GM04504 (cell line): ENCODE data around the gene VPS52.
A peak's percentile ranks its signal among the peaks of the same experiment; 100 is the strongest.
"Not testable (repeated sequence)": the region's sequence is repeated elsewhere in the genome, so short reads cannot be mapped to it uniquely, and the experiment has no call there.

Experiments used
- DNase-seq: peaks from one replicate; pipeline ENCODE4 v3.0.0-alpha.2; 2012; ENCODE audit warnings: low read depth

Gene VPS52

DNA sequence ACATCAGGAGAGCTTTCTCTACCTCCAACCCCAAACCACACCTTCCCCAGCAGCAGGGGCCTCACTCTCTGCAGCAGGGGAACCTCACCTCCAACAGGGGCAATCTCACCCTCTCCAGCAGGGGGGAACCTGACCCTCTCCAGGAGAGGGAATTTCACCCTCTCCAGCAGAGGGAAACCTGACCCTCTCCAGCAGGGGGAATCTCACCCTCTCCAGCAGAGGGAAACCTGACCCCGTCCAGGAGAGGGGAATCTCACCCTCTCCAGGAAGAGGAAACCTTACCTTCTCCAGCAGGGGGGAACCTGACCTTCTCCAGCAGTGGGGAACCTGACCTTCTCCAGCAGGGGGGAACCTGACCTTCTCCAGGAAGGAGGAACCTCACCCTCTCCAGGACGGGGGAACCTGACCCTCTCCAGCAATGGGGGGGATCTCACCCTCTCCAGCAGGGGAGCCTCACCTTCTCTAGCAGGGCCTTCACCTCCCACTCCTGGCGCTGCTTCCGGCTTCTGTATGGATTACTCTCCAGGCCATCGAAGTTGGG lies 8.4 kb upstream of the VPS52 start:
- DNase-seq, result no peak

DNA sequence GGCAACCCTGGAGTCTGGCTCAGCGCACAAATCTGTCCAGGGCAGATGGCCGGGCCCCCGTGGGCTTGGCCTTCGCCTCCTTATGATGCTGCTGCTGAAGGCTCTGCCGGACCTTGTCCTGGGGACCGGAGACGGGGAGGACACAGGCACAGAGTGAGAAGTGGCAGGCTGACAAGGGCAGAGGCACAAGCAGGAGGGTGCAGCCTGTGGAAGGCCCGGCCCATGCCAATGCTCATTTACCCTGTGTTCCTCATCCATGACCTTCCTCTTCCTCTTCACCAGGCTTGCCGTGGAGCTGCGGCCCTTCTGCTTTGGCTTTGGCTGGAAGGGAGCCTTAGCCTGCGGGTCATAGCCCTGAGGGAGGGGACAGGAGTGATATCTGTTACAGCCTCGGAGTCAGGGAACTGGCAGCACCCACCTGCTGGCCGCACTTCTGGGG lies 7.6 kb upstream of the VPS52 start:
- no peak for DNase-seq

DNA sequence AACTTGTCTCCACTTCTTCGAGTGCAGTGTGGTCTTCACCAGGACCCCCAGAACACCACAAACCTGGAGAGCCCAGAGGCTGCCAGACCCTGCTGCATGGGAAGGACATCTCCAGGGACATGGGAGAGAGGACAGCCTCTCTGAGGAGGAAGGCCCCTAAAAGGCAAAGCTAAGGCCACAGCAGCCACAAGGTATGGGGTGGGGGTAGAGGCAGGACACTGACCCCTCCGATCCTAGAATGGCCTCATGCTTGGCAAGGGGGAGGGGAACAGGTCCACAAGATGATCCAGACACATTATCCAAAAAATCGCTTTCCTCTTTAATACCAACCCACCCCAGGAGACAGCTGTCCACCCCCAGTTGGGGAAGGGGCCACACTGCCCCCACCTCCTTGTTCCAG lies 7.1 kb upstream of the VPS52 start:
- DNase-seq, result no peak

- DNase-seq, result no peak
Observed at GRCh38 chr6:33278392-33278741, 6.7 kb upstream of the VPS52 start.

DNA sequence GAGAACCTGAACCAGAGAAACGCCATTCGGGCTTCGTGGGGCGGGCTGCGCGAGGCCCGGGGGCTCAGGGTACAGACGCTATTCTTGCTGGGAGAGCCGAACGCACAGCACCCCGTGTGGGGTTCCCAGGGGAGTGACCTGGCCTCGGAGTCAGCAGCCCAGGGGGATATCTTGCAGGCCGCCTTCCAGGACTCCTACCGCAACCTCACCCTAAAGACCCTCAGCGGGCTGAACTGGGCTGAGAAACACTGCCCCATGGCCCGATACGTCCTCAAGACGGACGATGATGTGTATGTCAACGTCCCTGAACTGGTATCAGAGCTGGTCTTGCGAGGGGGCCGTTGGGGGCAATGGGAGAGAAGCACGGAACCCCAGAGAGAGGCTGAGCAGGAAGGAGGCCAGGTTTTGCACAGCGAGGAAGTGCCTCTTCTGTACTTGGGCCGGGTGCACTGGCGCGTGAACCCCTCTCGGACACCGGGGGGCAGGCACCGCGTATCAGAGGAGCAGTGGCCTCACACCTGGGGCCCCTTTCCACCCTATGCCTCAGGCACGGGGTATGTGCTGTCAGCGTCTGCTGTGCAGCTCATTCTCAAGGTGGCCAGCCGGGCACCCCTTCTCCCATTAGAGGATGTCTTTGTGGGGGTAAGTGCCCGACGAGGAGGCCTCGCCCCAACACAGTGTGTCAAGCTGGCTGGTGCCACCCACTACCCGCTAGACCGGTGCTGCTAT lies 6.2 kb upstream of the VPS52 start:
- no peak for DNase-seq

DNA sequence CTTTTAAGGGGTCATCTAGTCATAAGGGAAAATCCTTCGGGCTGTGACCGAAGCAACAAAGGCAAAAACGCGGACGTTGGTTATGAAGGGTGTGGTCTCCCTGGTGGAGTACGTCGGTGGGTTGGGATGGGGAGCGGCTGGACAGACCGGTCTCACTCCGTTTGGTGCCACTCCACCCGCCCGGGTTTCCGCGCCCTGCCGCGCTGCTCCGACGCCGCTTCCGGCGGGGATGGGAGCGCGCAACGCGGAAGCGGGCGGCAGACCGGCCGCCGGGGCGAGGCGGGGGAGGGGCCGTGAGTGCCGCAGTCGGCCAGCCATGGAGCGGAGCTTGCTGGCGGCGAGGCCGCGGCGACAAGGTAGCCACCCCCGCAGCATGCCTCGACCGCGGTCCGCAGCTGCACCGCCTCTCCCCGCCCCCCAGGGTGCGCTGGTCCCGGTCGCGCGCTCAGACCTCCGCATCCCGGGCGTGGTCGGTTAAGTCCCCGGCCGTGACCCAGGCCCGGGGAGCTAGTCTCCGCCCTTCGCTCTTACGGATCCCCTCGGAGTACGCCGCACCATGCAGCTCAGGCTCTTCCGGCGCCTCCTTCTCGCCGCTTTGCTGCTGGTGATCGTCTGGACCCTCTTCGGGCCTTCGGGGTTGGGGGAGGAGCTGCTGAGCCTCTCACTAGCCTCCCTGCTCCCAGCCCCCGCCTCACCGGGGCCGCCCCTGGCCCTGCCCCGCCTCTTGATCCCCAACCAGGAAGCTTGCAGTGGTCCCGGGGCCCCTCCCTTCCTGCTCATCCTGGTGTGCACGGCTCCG lies 5.4 kb upstream of the VPS52 start, which contains the start of gene B3GALT4:
TSS of gene B3GALT4 (plus strand) at position 260 of the 799 bp plus-strand sequence. CDS start at position 557, 297 bp downstream.
- peak; percentile 32 for DNase-seq

DNA sequence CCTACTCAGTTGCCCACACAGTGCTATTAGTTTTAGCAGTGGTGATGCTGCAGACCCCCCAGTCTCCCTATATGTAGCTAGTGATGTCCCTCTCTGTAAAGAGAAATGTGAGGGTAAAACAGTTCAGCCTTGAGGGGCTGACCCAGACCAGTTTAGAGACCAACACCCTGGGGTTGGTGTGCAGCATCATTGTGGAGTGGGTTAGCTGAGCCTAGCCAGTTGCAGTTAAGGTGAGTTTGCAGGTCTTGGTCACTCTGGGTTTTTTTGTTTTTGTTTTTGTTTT lies 4.8 kb upstream of the VPS52 start:
- DNase-seq, result no peak

DNA sequence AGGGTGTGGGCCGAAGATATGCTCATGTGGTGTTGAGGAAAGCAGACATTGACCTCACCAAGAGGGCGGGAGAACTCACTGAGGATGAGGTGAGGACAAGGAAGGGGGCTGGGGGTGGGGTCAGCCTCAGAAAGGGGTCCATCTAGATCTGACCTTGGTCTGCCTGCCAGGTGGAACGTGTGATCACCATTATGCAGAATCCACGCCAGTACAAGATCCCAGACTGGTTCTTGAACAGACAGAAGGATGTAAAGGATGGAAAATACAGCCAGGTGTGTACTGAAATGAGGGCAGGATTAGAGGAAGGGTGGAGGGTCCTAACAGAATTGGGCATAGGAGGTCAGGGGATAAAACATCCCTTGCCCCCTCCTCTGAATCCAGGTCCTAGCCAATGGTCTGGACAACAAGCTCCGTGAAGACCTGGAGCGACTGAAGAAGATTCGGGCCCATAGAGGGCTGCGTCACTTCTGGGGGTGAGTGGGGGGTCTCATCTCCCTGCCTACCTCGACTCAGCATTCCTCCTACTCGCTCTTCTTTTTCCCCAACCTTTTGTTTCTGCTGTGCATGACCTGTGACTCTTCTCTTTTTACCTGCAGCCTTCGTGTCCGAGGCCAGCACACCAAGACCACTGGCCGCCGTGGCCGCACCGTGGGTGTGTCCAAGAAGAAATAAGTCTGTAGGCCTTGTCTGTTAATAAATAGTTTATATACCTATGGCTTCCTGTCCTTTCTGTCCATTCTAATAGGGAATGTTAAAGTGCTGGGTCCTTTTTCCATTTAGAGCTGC lies 4.3 kb upstream of the VPS52 start:
- not testable (repeated sequence) for DNase-seq

- DNase-seq, result no peak
Observed at GRCh38 chr6:33273924-33274902, 2.5 kb upstream of the VPS52 start.

DNA sequence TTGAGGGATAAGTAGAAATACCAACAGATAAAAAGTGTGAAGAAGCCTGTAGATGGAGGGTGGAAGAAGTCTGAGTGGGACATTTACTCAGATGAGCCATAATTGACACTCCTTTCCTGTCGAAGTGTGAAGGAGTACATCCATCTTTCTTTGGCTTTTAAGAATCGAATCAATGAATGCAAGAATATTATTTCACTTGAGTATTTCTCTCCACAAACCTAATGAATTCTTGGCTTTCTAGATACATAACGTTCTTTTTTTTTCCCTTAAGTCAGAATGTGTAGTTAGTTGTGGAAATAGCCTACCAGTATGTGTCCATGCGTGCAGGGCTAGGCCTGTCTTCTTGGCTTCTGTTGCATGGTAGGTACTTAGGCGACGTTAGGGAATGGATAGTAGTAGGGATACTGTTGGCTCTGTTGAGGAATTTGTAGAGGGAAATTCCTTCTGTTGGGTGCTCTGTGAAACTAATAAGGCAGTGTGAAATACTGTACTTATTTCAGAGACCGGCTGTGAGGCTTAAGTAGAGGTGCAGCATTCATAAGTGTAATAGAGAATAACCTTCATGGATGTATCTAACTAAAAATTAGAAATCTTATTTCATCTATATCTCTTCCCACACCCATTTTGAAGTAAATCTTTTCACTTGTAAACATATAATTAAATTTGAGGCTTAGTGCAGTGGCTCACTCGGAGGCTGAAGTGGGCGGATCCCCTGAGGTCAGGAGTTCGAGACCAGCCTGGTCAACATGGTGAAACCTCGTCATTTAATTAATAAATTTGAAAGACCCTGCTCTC lies 1.6 kb upstream of the VPS52 start:
- DNase-seq, result no peak

DNA sequence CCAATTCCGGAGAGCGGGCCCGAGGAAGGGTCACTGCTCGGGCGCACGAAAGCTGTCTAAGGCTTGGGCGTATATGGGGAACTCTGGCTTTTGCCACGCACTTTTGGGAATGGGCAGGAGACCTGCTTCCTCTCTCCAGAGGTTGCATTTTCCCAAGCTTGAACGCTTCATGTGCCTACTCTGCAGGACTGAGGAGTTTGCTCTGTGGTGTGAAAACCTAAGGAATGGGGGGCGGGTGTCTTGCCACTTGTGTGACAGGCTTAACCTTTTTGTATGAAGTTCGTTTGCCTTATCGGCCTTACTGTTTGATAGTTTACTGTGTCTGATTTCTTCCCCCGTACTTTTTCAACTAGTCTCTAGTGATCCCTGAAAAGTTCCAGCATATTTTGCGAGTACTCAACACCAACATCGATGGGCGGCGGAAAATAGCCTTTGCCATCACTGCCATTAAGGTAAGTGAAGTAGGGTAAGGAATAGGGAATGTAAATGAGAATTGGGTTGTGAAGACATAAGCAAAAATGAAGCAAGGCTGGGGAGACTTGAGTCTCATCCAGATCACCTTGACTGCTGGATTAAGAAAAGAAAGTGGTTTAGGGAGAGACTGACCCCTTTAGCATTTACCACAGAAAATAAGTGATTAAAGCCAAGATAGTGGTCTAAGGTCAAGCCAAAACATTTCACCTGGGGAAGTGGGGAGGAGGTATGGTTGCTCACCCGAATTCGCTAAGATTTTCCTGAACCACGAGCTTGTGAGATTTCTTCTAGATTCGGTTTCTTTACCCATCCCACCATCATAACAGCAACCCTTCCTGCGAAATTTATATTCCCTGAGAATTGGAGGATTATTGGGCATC lies 826 bp upstream of the VPS52 start:
- no peak for DNase-seq

- no peak for DNase-seq
Observed at GRCh38 chr6:33271117-33271467, 584 bp downstream of the VPS52 start.

DNA sequence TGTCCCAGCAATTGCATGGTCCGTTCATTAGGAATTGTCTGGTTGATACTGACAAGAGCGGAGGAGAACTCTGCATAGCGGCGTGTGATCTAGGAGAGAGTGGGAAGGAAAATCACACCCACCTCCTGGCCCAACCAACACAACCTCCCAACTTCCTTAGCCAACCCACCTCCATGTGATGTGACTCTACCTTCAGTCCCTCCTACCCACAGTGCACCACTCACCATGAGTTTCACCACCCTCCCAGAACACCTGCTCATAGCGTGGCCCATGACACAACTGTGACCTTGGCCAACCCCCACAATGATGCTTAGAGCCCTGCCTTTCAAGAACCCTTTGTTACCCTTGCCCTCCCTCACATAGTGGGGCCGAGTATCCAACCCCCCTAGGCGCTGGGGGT lies 7.7 kb downstream of the VPS52 start:
- no peak for DNase-seq

DNA sequence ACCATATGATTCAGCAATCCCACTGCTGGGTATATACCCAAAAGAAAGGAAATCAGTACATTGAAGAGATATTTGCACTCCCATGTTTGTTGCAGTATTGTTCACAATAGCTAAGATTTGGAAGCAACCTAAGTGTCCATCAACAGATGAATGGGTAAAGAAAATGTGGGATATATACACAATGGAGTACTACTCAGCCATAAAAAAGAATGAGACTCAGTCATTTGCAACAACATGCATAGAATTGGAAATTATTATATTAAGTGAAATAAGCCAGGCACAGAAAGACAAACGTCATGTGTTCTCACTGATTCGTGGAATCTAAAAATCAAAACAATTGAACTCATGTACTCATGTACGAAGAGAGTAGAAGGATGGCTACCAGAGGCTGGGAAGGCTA lies 9.2 kb downstream of the VPS52 start:
- DNase-seq, result not testable (repeated sequence)

- no peak for DNase-seq
Observed at GRCh38 chr6:33259032-33259431, 12.6 kb downstream of the VPS52 start.

- no peak for DNase-seq
Observed at GRCh38 chr6:33254591-33254990, 17.1 kb downstream of the VPS52 start.

GRCh38 chr6:33252759-33253158 lies 18.9 kb downstream of the VPS52 start:
- no peak for DNase-seq

GRCh38 chr6:33251395-33252012 lies 20.2 kb downstream of the VPS52 start:
- DNase-seq, result no peak

- DNase-seq, result no peak
Observed at GRCh38 chr6:33250731-33251130, 20.9 kb downstream of the VPS52 start.
